Activated CD8-positive, alpha-beta memory T cell treated with anti-CD3 and anti-CD28 coated beads for 1 hour (primary cell): ENCODE measurements around the gene SLC2A8.

Source experiments
- DNase-seq, 2 donors: peaks; one replicate each; pipeline ENCODE4 v3.0.0-alpha.2; 2020; ENCODE audit warnings: low read depth in 1 of 2; ENCODE audit errors: extremely low read depth in 1 of 2

The SLC2A8 gene

GRCh38 chr9:127396808-127397645, at the start of gene SLC2A8:
SLC2A8 (plus strand) TSS chr9:127397169; CDS start chr9:127397231, 62 bp downstream.
- peak; percentile 77 to 78 for DNase-seq

GRCh38 chr9:127347831-127348776, 48.9 kb upstream of the SLC2A8 start:
- DNase-seq: no peak

GRCh38 chr9:127349483-127350113, 47.4 kb upstream of the SLC2A8 start:
- DNase-seq: no peak

GRCh38 chr9:127351182-127352166, 45.5 kb upstream of the SLC2A8 start:
- no peak for DNase-seq

GRCh38 chr9:127353882-127354281, 43.1 kb upstream of the SLC2A8 start:
- DNase-seq: no peak

- no peak for DNase-seq
Observed at GRCh38 chr9:127356906-127357305, 40.1 kb upstream of the SLC2A8 start.

- no peak for DNase-seq
Observed at GRCh38 chr9:127358023-127358535, 38.9 kb upstream of the SLC2A8 start.

GRCh38 chr9:127358770-127359169, 38.2 kb upstream of the SLC2A8 start:
- DNase-seq: no peak

- DNase-seq: no peak
Observed at GRCh38 chr9:127360250-127360649, 36.7 kb upstream of the SLC2A8 start.

GRCh38 chr9:127360829-127361228, 36.1 kb upstream of the SLC2A8 start:
- DNase-seq: no peak

- no peak for DNase-seq
Observed at GRCh38 chr9:127361561-127361960, 35.4 kb upstream of the SLC2A8 start.

- no peak for DNase-seq
Observed at GRCh38 chr9:127362829-127363228, 34.1 kb upstream of the SLC2A8 start.

GRCh38 chr9:127365461-127365860, 31.5 kb upstream of the SLC2A8 start:
- DNase-seq: no peak

GRCh38 chr9:127366594-127366993, 30.4 kb upstream of the SLC2A8 start:
- no peak for DNase-seq

- DNase-seq: no peak
Observed at GRCh38 chr9:127368852-127369402, 28.0 kb upstream of the SLC2A8 start.

- no peak for DNase-seq
Observed at GRCh38 chr9:127369428-127369827, 27.5 kb upstream of the SLC2A8 start.

- DNase-seq: no peak
Observed at GRCh38 chr9:127370147-127370579, 26.8 kb upstream of the SLC2A8 start.

- no peak for DNase-seq
Observed at GRCh38 chr9:127370672-127371648, 26.0 kb upstream of the SLC2A8 start.
